ENCODE data around the gene PEAR1. TPM values are rescaled to one million over a fixed set of nuclear protein-coding genes. Genes with fewer than 3 reads are reported as not detected.

PEAR1 gene
- total RNA-seq, 1 experiment from 2014 or later = 0.39 TPM

DNA sequence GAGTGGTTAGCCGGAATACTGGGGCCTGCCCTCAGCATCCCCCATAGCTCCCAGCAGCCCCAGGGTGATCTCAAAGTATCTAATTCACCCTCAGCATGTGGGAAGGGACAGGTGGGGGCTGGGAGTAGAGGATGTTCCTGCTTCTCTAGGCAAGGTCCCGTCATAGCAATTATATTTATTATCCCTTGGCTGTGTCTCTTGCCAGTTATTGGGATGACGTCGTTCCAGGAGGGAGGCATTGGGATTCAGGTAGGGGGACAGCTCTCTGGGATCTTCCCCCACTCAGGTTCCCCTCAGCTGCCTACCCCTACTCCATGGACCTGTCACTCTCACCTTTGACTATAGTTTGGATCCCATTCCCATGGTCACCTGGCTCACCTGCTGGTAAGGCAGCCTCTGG, 11.9 kb upstream of the PEAR1 start:
- H3K18ac ChIP-seq (ENCODE audit: insufficient read length, low read depth, low read length) = no peak overlapping the region
- H3K9ac ChIP-seq (ENCODE audit: extremely low read depth, insufficient read length, low read length) = no peak overlapping the region
- H3K4me1 ChIP-seq (ENCODE audit: insufficient read depth, low read length) = peaks cover under 1% of the 10 kb centered on the region; the same call in 1 of the 2 replicates
- no peak overlapping the region for H4K8ac ChIP-seq (replicated peaks; ENCODE audit: insufficient read length, low read depth, low read length)
- no peaks in the 10 kb centered on the region for H3K79me1 ChIP-seq (ENCODE audit: insufficient read depth, low read depth, low read length, poor library complexity, severe bottlenecking)
- H3K27ac Mint-ChIP-seq = no peak overlapping the region
- H3K4ac ChIP-seq (ENCODE audit: low read depth, low read length) = no peak overlapping the region
- H2BK120ac ChIP-seq (ENCODE audit: low read depth, low read length, poor library complexity, severe bottlenecking) = no peak overlapping the region
- H4K20me1 ChIP-seq (ENCODE audit: control insufficient read depth, insufficient read depth, insufficient read length) = no peaks in the 10 kb centered on the region
- no peaks in the 10 kb centered on the region; a peak in 1 of 5 replicates for H3K9me3 Mint-ChIP-seq
- no peak overlapping the region for H2BK12ac ChIP-seq (ENCODE audit: insufficient read length, low read depth, low read length)
- H4K5ac ChIP-seq (ENCODE audit: insufficient read length, low read depth, low read length) = no peak overlapping the region
- H3K27ac ChIP-seq (ENCODE audit: insufficient read length, low read depth, low read length) = no peak overlapping the region
- no peaks in the 10 kb centered on the region for H3K23me2 ChIP-seq (ENCODE audit: insufficient read length, low read depth, low read length, poor library complexity, severe bottlenecking)
- H2AK5ac ChIP-seq (ENCODE audit: insufficient read length, low read length) = no peak overlapping the region
- no peak overlapping the region for H3K56ac ChIP-seq (ENCODE audit: insufficient read length, low read depth, low read length)
- H3K4me2 ChIP-seq (ENCODE audit: insufficient read depth, insufficient read length, low read length) = no peak overlapping the region
- H3K4me3 Mint-ChIP-seq = no peak overlapping the region
- H2BK5ac ChIP-seq (ENCODE audit: insufficient read length, low read length) = no peak overlapping the region
- H3K14ac ChIP-seq (ENCODE audit: insufficient read depth, low read length) = no peak overlapping the region
- peaks cover 76% of the 10 kb centered on the region for H3K27me3 Mint-ChIP-seq (ENCODE audit: low read depth)
- peaks cover 27 to 51% of the 10 kb centered on the region in 2 experiments for H3K4me1 Mint-ChIP-seq
- no peak overlapping the region for H2BK20ac ChIP-seq (ENCODE audit: low read depth, low read length, poor library complexity, severe bottlenecking)
- no CpG with 5 or more reads among the region's 4 CpGs for WGBS (ENCODE audit: extremely low coverage, insufficient read length, low lambda C conversion rate)
- DNase-seq = no peak
- H3K9me3 ChIP-seq (ENCODE audit: control insufficient read depth, low read depth, low read length) = no peaks in the 10 kb centered on the region
- no peak overlapping the region for H2BK15ac ChIP-seq (ENCODE audit: low read depth, low read length)
- no peak overlapping the region for H3T11ph ChIP-seq (ENCODE audit: low read length)
- no peak for TF ChIP-seq CTCF (conservative IDR thresholded peaks at IDR 0.05)
- H3K79me2 ChIP-seq (ENCODE audit: insufficient read depth, low read length) = no peaks in the 10 kb centered on the region
- H4K91ac ChIP-seq (ENCODE audit: insufficient read length, low read depth, low read length) = no peak overlapping the region
- H3K27me3 ChIP-seq (ENCODE audit: insufficient read depth, low read length) = no peaks in the 10 kb centered on the region; the same call in 1 of the 2 replicates
- no peaks in the 10 kb centered on the region for H3K36me3 Mint-ChIP-seq (ENCODE audit: insufficient read depth in 1 of 3, low read depth in 3 of 3)
- no peak overlapping the region for H3K23ac ChIP-seq (ENCODE audit: insufficient read length, low read depth, low read length)
- no peak overlapping the region for H2AFZ ChIP-seq (ENCODE audit: low read length)
